Putamen (tissue), 1 donor: ENCODE results near the gene SERPINB3.
"Not testable (repeated sequence)": the region's sequence is repeated elsewhere in the genome, so short reads cannot be mapped to it uniquely, and the experiment has no call there.

Experiments used
- DNase-seq: peaks from one replicate; pipeline ENCODE4 v3.0.0-alpha.2; 2016; ENCODE audit warnings: low spot score

The SERPINB3 gene

GRCh38 chr18:63646936-63647335, 14.8 kb downstream of the SERPINB3 start:
- no peak for DNase-seq

- DNase-seq = not testable (repeated sequence)
Observed at GRCh38 chr18:63644694-63645093, 17.0 kb downstream of the SERPINB3 start.

- DNase-seq = not testable (repeated sequence)
Observed at GRCh38 chr18:63644142-63644541, 17.6 kb downstream of the SERPINB3 start, which contains the start of gene SERPINB4. Gene SERPINB4 (minus strand): TSS chr18:63644256. CDS start chr18:63643577, 679 bp downstream.

- not testable (repeated sequence) for DNase-seq
Observed at GRCh38 chr18:63642668-63643356, 18.9 kb downstream of the SERPINB3 start.

GRCh38 chr18:63641157-63641680, 20.5 kb downstream of the SERPINB3 start:
- not testable (repeated sequence) for DNase-seq

- no peak for DNase-seq
Observed at GRCh38 chr18:63637703-63638102, 24.0 kb downstream of the SERPINB3 start.

- no peak for DNase-seq
Observed at GRCh38 chr18:63627819-63628218, 33.9 kb downstream of the SERPINB3 start.

GRCh38 chr18:63626431-63626830, 35.3 kb downstream of the SERPINB3 start:
- DNase-seq = no peak

GRCh38 chr18:63624863-63625262, 36.8 kb downstream of the SERPINB3 start:
- DNase-seq = no peak

- DNase-seq = no peak
Observed at GRCh38 chr18:63619661-63620060, 42.0 kb downstream of the SERPINB3 start.

GRCh38 chr18:63617915-63618234, 43.8 kb downstream of the SERPINB3 start:
- DNase-seq = no peak

GRCh38 chr18:63617049-63617914, 44.4 kb downstream of the SERPINB3 start:
- no peak for DNase-seq

- no peak for DNase-seq
Observed at GRCh38 chr18:63613420-63613819, 48.3 kb downstream of the SERPINB3 start.

GRCh38 chr18:63606526-63606925, 55.2 kb downstream of the SERPINB3 start:
- no peak for DNase-seq
